Measurements from ENCODE around the gene AKAP6. TPM values are rescaled to one million over a fixed set of nuclear protein-coding genes. Genes with fewer than 3 reads are reported as not detected.

AKAP6 gene
- total RNA-seq, 4 donors from 2014 or later: 1.1 to 16.0 (median 6.0) TPM

DNA sequence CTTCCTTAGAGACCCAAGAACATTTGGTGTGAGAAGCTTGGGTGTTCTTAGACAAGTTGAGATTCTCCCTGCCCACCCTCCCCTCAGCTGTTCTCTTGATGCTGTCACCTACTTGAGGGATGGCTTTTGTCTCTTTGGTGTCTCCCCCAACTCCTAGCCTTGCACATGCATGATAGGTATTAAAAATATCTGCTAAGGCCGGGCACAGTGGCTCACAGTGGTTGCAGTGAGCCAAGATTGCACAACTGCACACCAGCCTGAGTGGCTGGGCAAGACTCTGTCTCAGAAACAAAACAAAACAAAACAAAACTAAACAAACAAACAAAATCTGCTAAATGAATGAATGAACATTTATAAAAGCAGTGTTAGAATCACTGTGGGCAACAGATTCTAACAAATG is 261.1 kb downstream of the AKAP6 start:
- TF ChIP-seq, protein P1, sequence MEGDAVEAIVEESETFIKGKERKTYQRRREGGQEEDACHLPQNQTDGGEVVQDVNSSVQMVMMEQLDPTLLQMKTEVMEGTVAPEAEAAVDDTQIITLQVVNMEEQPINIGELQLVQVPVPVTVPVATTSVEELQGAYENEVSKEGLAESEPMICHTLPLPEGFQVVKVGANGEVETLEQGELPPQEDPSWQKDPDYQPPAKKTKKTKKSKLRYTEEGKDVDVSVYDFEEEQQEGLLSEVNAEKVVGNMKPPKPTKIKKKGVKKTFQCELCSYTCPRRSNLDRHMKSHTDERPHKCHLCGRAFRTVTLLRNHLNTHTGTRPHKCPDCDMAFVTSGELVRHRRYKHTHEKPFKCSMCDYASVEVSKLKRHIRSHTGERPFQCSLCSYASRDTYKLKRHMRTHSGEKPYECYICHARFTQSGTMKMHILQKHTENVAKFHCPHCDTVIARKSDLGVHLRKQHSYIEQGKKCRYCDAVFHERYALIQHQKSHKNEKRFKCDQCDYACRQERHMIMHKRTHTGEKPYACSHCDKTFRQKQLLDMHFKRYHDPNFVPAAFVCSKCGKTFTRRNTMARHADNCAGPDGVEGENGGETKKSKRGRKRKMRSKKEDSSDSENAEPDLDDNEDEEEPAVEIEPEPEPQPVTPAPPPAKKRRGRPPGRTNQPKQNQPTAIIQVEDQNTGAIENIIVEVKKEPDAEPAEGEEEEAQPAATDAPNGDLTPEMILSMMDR (IDR thresholded peaks at IDR 0.05): no peak
- TF ChIP-seq POLR2A (IDR thresholded peaks at IDR 0.05): no peak
- Histone ChIP-seq H3K4me3 (no peak overlapping the region), H3K27ac (no peak overlapping the region), H3K36me3 (no peaks in the 10 kb centered on the region), H3K4me1 (peaks cover 0 to 11% (median 4%) of the 10 kb centered on the region in 3 donors), H3K27me3 (no peaks in the 10 kb centered on the region), H3K9me3 (no peaks in the 10 kb centered on the region)
- no peak for DNase-seq
- WGBS, 2 donors: 38 to 64% methylated on average over 1 of the region's 1 CpG
- intact Hi-C loops (cut with DNase I): no loop called here

DNA sequence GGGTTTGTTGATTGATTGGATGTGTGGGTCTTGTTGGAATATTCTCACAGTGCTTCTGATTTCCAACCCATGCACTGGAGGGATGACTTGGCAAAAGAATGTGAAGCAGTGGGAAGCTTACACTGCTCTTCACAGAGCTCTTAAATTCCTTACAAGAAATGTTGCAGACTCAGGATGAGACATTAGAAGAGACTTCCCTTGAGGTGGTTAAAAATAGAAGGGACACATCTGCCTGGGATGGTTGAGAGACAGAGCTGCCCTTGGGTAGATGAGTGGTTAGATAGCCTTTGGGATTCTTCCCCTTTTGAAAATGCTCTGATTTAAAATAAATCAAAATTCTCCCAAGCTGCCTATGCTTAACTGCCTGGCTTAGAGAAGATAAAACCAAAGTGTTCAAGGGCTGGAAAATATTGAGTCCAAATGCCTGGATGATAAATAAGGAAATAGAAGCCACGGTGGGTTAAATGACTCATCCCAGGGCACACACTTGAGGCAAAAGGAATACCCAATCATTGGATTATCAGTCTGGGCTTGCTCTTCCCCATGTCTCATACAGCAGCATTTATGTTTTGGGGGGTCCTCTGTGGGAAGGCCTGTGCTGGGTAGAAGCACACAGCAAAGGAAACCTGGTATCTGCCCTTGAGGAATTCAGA is 264.3 kb downstream of the AKAP6 start:
- Histone ChIP-seq H3K27ac (no peak overlapping the region), H3K36me3 (no peaks in the 10 kb centered on the region), H3K4me1 (peaks cover 0 to 13% (median 5%) of the 10 kb centered on the region in 3 donors), H3K4me3 (no peak overlapping the region), H3K9me3 (no peaks in the 10 kb centered on the region), H3K27me3 (no peaks in the 10 kb centered on the region)
- WGBS, 2 donors: 0 to 13% methylated on average over 1 of the region's 1 CpG
- TF ChIP-seq POLR2A (IDR thresholded peaks at IDR 0.05): no peak
- TF ChIP-seq, protein P1 (IDR thresholded peaks at IDR 0.05): no peak
- intact Hi-C loops (cut with DNase I): no loop called here
- DNase-seq: no peak

DNA sequence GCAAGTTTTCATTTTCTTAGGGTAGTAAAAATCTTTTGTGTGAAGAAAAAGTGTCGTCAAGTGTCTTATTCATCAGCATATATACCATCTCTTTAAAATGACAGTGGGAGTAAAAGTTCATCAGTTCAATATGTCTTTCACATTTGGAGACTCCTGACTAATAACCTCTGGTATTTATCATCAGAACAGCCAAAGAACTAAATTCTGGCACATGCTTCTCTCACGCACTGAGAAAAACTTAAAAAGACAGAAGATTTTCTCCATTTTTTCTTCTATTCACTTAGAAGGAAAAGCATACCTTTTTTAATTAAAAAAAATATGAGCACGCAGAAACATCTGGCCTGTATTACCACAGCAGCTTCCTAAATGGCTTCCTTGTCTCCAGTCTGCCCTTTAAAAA is 265.7 kb downstream of the AKAP6 start:
- intact Hi-C loops (cut with DNase I): no loop called here
- Histone ChIP-seq H3K4me3 (no peak overlapping the region), H3K27ac (no peak overlapping the region), H3K9me3 (no peaks in the 10 kb centered on the region), H3K4me1 (peaks cover 0 to 13% (median 5%) of the 10 kb centered on the region in 3 donors), H3K27me3 (no peaks in the 10 kb centered on the region), H3K36me3 (no peaks in the 10 kb centered on the region)
- WGBS, 2 donors: 66 to 71% methylated on average over 3 of the region's 3 CpGs
- DNase-seq: no peak
- no peak for TF ChIP-seq POLR2A (IDR thresholded peaks at IDR 0.05)
- TF ChIP-seq, protein P1 (IDR thresholded peaks at IDR 0.05): no peak

DNA sequence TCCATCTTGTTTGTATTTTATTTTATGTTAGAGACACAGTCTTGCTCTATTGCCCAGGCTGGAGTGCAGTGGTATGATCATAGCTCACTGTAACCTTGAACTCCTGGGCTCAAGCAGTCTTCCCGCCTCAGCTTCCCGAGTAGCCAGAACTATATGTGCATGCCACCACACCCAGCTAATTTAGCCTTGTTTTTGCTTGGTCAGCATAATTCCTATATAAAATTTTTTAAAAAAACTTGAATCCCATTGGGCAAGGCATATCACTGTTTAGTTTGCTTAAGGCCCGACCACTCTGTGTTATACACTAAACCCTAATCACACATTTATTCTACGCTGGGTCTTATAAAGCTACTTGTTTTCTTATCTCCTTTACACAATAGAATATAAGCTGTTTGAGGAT is 266.4 kb downstream of the AKAP6 start:
- DNase-seq: no peak
- H3K36me3 ChIP-seq: no peaks in the 10 kb centered on the region
- no peaks in the 10 kb centered on the region for H3K9me3 ChIP-seq
- H3K27me3 ChIP-seq: no peaks in the 10 kb centered on the region
- TF ChIP-seq POLR2A (IDR thresholded peaks at IDR 0.05): no peak
- TF ChIP-seq, protein P1 (IDR thresholded peaks at IDR 0.05): no peak
- H3K4me1 ChIP-seq: peaks cover 0 to 13% (median 5%) of the 10 kb centered on the region in 3 donors
- intact Hi-C loops (cut with DNase I): no loop called here
- 93% methylated on average over 4 of the region's 4 CpGs for WGBS, 2 donors
- no peak overlapping the region for H3K4me3 ChIP-seq
- no peak overlapping the region for H3K27ac ChIP-seq

DNA sequence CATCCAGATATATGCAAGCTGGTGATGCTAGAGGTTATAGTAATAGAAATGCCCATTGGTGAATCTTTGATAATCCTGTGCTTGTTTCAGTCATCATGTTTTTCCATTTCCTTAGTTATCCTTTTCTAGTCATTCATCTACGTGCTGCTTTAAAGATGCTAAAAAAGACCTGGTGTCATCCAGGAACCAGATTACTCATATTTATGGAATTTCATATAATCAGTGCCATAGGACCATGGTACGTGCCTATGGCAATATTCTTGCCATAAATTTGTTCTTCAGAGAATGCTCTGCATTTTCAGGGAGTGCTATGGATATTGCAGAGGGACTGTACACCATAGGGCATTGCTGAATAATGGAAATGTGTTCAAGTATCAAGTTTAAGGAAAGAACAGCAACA is 267.3 kb downstream of the AKAP6 start:
- DNase-seq: no peak
- no peak overlapping the region for H3K27ac ChIP-seq
- TF ChIP-seq, protein P1 (IDR thresholded peaks at IDR 0.05): no peak
- no peak for TF ChIP-seq POLR2A (IDR thresholded peaks at IDR 0.05)
- H3K36me3 ChIP-seq: no peaks in the 10 kb centered on the region
- H3K4me3 ChIP-seq: no peak overlapping the region
- intact Hi-C loops (cut with DNase I): no loop called here
- no peaks in the 10 kb centered on the region for H3K9me3 ChIP-seq
- no peaks in the 10 kb centered on the region for H3K27me3 ChIP-seq
- peaks cover 0 to 13% (median 5%) of the 10 kb centered on the region in 3 donors for H3K4me1 ChIP-seq
- 59 to 63% methylated on average over 2 of the region's 2 CpGs for WGBS, 2 donors
